Neural progenitor cell (in vitro differentiated cells): ENCODE measurements around the gene ZNF689.
"Not testable (repeated sequence)": the region's sequence is repeated elsewhere in the genome, so short reads cannot be mapped to it uniquely, and the experiment has no call there.

Experiments used
- EZH2 ChIP-seq: fragments of 200-600 bp; sonication (generic); IDR thresholded peaks from 2 replicates; pipeline ENCODE4 v1.6.1; 2017; ENCODE audit warnings: antibody characterized with exemption, mild to moderate bottlenecking, moderate library complexity
- EZH2phosphoT487 ChIP-seq: fragments of 200-600 bp; sonication (generic); IDR thresholded peaks from 2 replicates; pipeline ENCODE4 v1.6.1; 2017; ENCODE audit warnings: antibody characterized with exemption
- TF ChIP-seq, protein P1 (sequence below): fragments of 200-600 bp; sonication (generic); IDR thresholded peaks from 2 replicates; pipeline ENCODE4 v1.5.1; 2017; ENCODE audit warnings: antibody characterized with exemption, mild to moderate bottlenecking

DNA sequence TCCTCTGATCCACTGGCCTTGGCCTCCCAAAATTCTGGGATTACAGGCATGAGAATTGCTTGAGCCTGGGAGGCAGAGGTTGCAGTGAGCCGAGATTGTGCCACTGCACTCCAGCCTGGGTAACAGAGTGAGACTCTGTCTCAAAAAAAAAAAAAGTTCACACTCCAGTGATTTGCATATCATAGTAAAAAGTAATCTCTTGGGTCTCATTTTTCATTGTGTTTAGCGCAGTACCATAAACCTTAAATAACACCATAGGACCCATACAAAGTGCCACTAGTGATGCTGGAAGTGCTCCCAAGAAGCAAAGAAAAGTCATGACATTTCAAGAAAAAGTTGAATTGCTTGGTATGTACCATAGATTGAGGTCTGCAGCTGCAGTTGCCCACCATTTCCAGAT is 20.6 kb downstream of the ZNF689 start:
- not testable (repeated sequence) for TF ChIP-seq EZH2, EZH2phosphoT487
- TF ChIP-seq, protein P1, sequence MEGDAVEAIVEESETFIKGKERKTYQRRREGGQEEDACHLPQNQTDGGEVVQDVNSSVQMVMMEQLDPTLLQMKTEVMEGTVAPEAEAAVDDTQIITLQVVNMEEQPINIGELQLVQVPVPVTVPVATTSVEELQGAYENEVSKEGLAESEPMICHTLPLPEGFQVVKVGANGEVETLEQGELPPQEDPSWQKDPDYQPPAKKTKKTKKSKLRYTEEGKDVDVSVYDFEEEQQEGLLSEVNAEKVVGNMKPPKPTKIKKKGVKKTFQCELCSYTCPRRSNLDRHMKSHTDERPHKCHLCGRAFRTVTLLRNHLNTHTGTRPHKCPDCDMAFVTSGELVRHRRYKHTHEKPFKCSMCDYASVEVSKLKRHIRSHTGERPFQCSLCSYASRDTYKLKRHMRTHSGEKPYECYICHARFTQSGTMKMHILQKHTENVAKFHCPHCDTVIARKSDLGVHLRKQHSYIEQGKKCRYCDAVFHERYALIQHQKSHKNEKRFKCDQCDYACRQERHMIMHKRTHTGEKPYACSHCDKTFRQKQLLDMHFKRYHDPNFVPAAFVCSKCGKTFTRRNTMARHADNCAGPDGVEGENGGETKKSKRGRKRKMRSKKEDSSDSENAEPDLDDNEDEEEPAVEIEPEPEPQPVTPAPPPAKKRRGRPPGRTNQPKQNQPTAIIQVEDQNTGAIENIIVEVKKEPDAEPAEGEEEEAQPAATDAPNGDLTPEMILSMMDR = not testable (repeated sequence)
